Neural progenitor cell (in vitro differentiated cells): Measurements from ENCODE around the gene GABRB2. TPM values are rescaled to one million over a fixed set of nuclear protein-coding genes. Genes with fewer than 3 reads are reported as not detected.

Experiments used
- DNase-seq: peaks from one replicate; pipeline ENCODE4 v3.0.0-alpha.2; 2016; ENCODE audit warnings: low spot score
- H2AFZ ChIP-seq: fragments of 200-600 bp; sonication (generic); replicated peaks from 2 replicates; pipeline ENCODE4 v1.6.1; 2016; ENCODE audit warnings: antibody characterized with exemption
- H3F3A ChIP-seq: fragments of 200-600 bp; sonication (generic); 2 replicates; pipeline ENCODE4 v1.6.1; 2016; ENCODE audit warnings: antibody characterized with exemption, low read depth
- H3K27ac ChIP-seq: fragments of 200-600 bp; sonication (generic); 2 replicates; pipeline ENCODE4 v1.5.1; 2016; ENCODE audit warnings: mild to moderate bottlenecking
- H3K27me3 ChIP-seq: fragments of 200-600 bp; sonication (generic); 2 replicates; pipeline ENCODE4 v1.6.1; 2016; ENCODE audit warnings: mild to moderate bottlenecking, moderate library complexity
- H3K36me3 ChIP-seq: fragments of 200-600 bp; sonication (generic); 2 replicates; pipeline ENCODE4 v1.5.1; 2016
- H3K4me1 ChIP-seq: fragments of 200-600 bp; sonication (generic); 2 replicates; pipeline ENCODE4 v1.6.1; 2016; ENCODE audit warnings: mixed run types
- H3K4me2 ChIP-seq: fragments of 200-600 bp; sonication (generic); 2 replicates; pipeline ENCODE4 v1.6.1; 2016
- H3K4me3 ChIP-seq: fragments of 200-600 bp; sonication (generic); 2 replicates; pipeline ENCODE4 v1.5.1; 2016
- H3K79me2 ChIP-seq: fragments of 200-600 bp; sonication (generic); 2 replicates; pipeline ENCODE4 v1.6.1; 2016; ENCODE audit warnings: low read depth
- H3K9ac ChIP-seq: fragments of 200-600 bp; sonication (generic); 2 replicates; pipeline ENCODE4 v1.6.1; 2016
- H3K9me3 ChIP-seq: fragments of 200-600 bp; sonication (generic); 2 replicates; pipeline ENCODE4 v1.5.1; 2016; ENCODE audit warnings: low read depth
- H4K20me1 ChIP-seq: fragments of 200-600 bp; sonication (generic); 2 replicates; pipeline ENCODE4 v1.6.1; 2016; ENCODE audit warnings: low read depth
- H3K27ac Mint-ChIP-seq: 3 replicates; pipeline ENCODE4 v1.8.0; 2021; ENCODE audit warnings: mixed read lengths
- H3K27me3 Mint-ChIP-seq: 2 replicates; pipeline ENCODE4 v1.8.0; 2022; ENCODE audit warnings: low read depth, mild to moderate bottlenecking, inconsistent platforms, moderate library complexity, mixed read lengths; ENCODE audit not compliant: insufficient read depth
- H3K36me3 Mint-ChIP-seq: 3 replicates; pipeline ENCODE4 v1.8.0; 2021; ENCODE audit warnings: mixed read lengths
- H3K4me1 Mint-ChIP-seq: 3 replicates; pipeline ENCODE4 v1.8.0; 2021; ENCODE audit warnings: mixed read lengths
- H3K4me3 Mint-ChIP-seq: 3 replicates; pipeline ENCODE4 v1.8.0; 2021; ENCODE audit warnings: mild to moderate bottlenecking, moderate library complexity, mixed read lengths
- H3K9me3 Mint-ChIP-seq: 3 replicates; pipeline ENCODE4 v1.8.0; 2020; ENCODE audit warnings: mixed read lengths
- CTCF ChIP-seq: fragments of 200-600 bp; sonication (generic); IDR thresholded peaks from 2 replicates; pipeline ENCODE4 v1.5.1; 2017; ENCODE audit warnings: antibody characterized with exemption, mild to moderate bottlenecking
- EZH2 ChIP-seq: fragments of 200-600 bp; sonication (generic); IDR thresholded peaks from 2 replicates; pipeline ENCODE4 v1.6.1; 2017; ENCODE audit warnings: antibody characterized with exemption, mild to moderate bottlenecking, moderate library complexity
- EZH2phosphoT487 ChIP-seq: fragments of 200-600 bp; sonication (generic); IDR thresholded peaks from 2 replicates; pipeline ENCODE4 v1.6.1; 2017; ENCODE audit warnings: antibody characterized with exemption
- total RNA-seq: library from RNA; depleted of rRNA; stranded (reverse); fragments of >200 nt; gene quantifications from 2 replicates; pipeline ENCODE4 v1.2.3, GENCODE V29; 2015; ENCODE audit warnings: low replicate concordance

GABRB2 gene
- total RNA-seq, 1 donor from 2014 or later: 0.58 TPM

GRCh38 chr5:161373345-161373707 is 173.2 kb downstream of the GABRB2 start:
- H3K27me3 ChIP-seq: no peaks in the 10 kb centered on the region
- peaks cover 48% of the 10 kb centered on the region for H3K4me1 Mint-ChIP-seq
- peaks cover 12% of the 10 kb centered on the region for H3K4me1 ChIP-seq
- no peaks in the 10 kb centered on the region for H3K9me3 Mint-ChIP-seq
- no peaks in the 10 kb centered on the region for H3K9me3 ChIP-seq
- H3K4me3 ChIP-seq: no peak overlapping the region
- H3K36me3 Mint-ChIP-seq: no peaks in the 10 kb centered on the region
- H4K20me1 ChIP-seq: no peaks in the 10 kb centered on the region
- no peaks in the 10 kb centered on the region for H3K36me3 ChIP-seq
- no peaks in the 10 kb centered on the region for H3F3A ChIP-seq
- H3K9ac ChIP-seq: no peak overlapping the region
- H2AFZ ChIP-seq: no peak overlapping the region
- TF ChIP-seq CTCF: no peak
- no peak for TF ChIP-seq EZH2phosphoT487
- no peak for TF ChIP-seq EZH2
- H3K27ac Mint-ChIP-seq: peak overlapping the region; percentile 46
- H3K4me3 Mint-ChIP-seq: no peak overlapping the region
- peaks cover 4% of the 10 kb centered on the region for H3K27me3 Mint-ChIP-seq
- DNase-seq: no peak
- H3K79me2 ChIP-seq: no peaks in the 10 kb centered on the region
- H3K4me2 ChIP-seq: no peak overlapping the region
- H3K27ac ChIP-seq: no peak overlapping the region

- Histone ChIP-seq H3K36me3 (no peaks in the 10 kb centered on the region), H3K4me2 (no peak overlapping the region), H3K4me3 (no peak overlapping the region), H3F3A (no peaks in the 10 kb centered on the region), H3K79me2 (no peaks in the 10 kb centered on the region), H2AFZ (no peak overlapping the region), H3K4me1 (peaks cover 12% of the 10 kb centered on the region), H3K9ac (no peak overlapping the region), H4K20me1 (no peaks in the 10 kb centered on the region), H3K27ac (no peak overlapping the region), H3K27me3 (no peaks in the 10 kb centered on the region), H3K9me3 (no peaks in the 10 kb centered on the region)
- Mint-ChIP-seq H3K4me1 (peaks cover 53% of the 10 kb centered on the region), H3K4me3 (no peak overlapping the region), H3K27me3 (peaks cover 4% of the 10 kb centered on the region), H3K9me3 (no peaks in the 10 kb centered on the region), H3K27ac (peak overlapping the region; percentile 46), H3K36me3 (no peaks in the 10 kb centered on the region)
- TF ChIP-seq EZH2phosphoT487 (no peak), CTCF (no peak), EZH2 (no peak)
- peak; percentile 13 for DNase-seq
Measured at GRCh38 chr5:161372682-161373344, 173.7 kb downstream of the GABRB2 start.

GRCh38 chr5:161369022-161369421 is 177.5 kb downstream of the GABRB2 start:
- Mint-ChIP-seq H3K27me3 (peaks cover 4% of the 10 kb centered on the region), H3K27ac (peak overlapping the region; percentile 58), H3K4me1 (peaks cover 50% of the 10 kb centered on the region), H3K9me3 (no peaks in the 10 kb centered on the region), H3K36me3 (no peaks in the 10 kb centered on the region), H3K4me3 (peak overlapping the region; percentile 3)
- H3K4me3 ChIP-seq: no peak overlapping the region
- TF ChIP-seq EZH2: no peak
- no peak for TF ChIP-seq EZH2phosphoT487
- TF ChIP-seq CTCF: no peak
- peak overlapping the region; percentile 23 for H3K4me2 ChIP-seq
- no peak overlapping the region for H3K9ac ChIP-seq
- no peaks in the 10 kb centered on the region for H3K79me2 ChIP-seq
- peak; percentile 19 for DNase-seq
- no peaks in the 10 kb centered on the region for H4K20me1 ChIP-seq
- H3K9me3 ChIP-seq: no peaks in the 10 kb centered on the region
- H3K4me1 ChIP-seq: peaks cover 12% of the 10 kb centered on the region
- H3F3A ChIP-seq: no peaks in the 10 kb centered on the region
- H3K27me3 ChIP-seq: no peaks in the 10 kb centered on the region
- no peak overlapping the region for H2AFZ ChIP-seq
- H3K36me3 ChIP-seq: no peaks in the 10 kb centered on the region
- no peak overlapping the region for H3K27ac ChIP-seq
